Left lung (tissue), 10 donors: ENCODE results near the gene TMEM30A. TPM values are rescaled to one million over a fixed set of nuclear protein-coding genes. Genes with fewer than 3 reads are reported as not detected.
A peak's percentile ranks its signal among the peaks of the same experiment; 100 is the strongest.

Source experiments
- ATAC-seq: fragments of 200-7000 bp; cut with Tn5 transposase; one replicate; pipeline ENCODE4 v1.9.1; 2020; ENCODE audit warnings: moderate library complexity
- DNase-seq, 4 donors: peaks; one replicate each; pipeline ENCODE4 v3.0.0-alpha.2; 2013 to 2020
- H3K27ac ChIP-seq, 2 donors: fragments of 200-600 bp; sonication (generic) in 1 of 2; one replicate each; pipeline versions ENCODE4 v1.5.0 to v1.8.0; 2020 to 2021
- H3K27me3 ChIP-seq, 2 donors: fragments of 200-600 bp; sonication (generic) in 1 of 2; one replicate each; pipeline versions ENCODE4 v1.5.0 to v1.8.0; 2020 to 2021
- H3K36me3 ChIP-seq, 2 donors: fragments of 200-600 bp; sonication (generic) in 1 of 2; one replicate each; pipeline versions ENCODE4 v1.5.0 to v1.8.0; 2020 to 2021
- H3K4me1 ChIP-seq, 2 donors: fragments of 200-600 bp; one replicate each; pipeline ENCODE4 v1.8.0; 2021
- H3K4me3 ChIP-seq, 2 donors: fragments of 200-600 bp; sonication (generic) in 1 of 2; one replicate each; pipeline versions ENCODE4 v1.5.0 to v1.8.0; 2020 to 2021; ENCODE audit warnings: mild to moderate bottlenecking in 1 of 2
- H3K9me3 ChIP-seq, 2 donors: fragments of 200-600 bp; sonication (generic) in 1 of 2; one replicate each; pipeline versions ENCODE4 v1.5.0 to v1.8.0; 2020 to 2021
- intact Hi-C, 2 donors: fragments of 100-400 bp; cut with DNase I; formaldehyde crosslinking; loops; one replicate each; pipeline versions ENCODE4 v1.11.2 to v1.14.2; 2022
- polyA plus RNA-seq, 6 donors: library from polyadenylated mRNA; unstranded; fragments of 120-200 nt; gene quantifications; one replicate each; pipeline ENCODE4 v1.2.1, GENCODE V29; 2013; ENCODE audit not compliant: insufficient read length in 6 of 6
- total RNA-seq, 2 donors: library from RNA; stranded (reverse); fragmentation: NEBNext Ultra II Directional; extraction: Animal tissue kit (Norgen Biotek cat#: 25700); gene quantifications; one replicate each; pipeline ENCODE4 v1.2.1, GENCODE V29; 2021
- TF ChIP-seq, protein P1 (sequence below), 2 donors: fragments of 200-600 bp; sonication (generic) in 1 of 2; IDR thresholded peaks; one replicate each; pipeline versions ENCODE4 v1.5.0 to v1.8.0; 2021; ENCODE audit warnings: antibody characterized with exemption in 2 of 2
- donor health status: DM: no; HTN: yes; CAD: no.
- donor health status: DM: no; HTN: no; CAD: no.

Gene TMEM30A
- total and polyA plus RNA-seq, 8 donors: 135 to 193 (median 160) TPM

DNA sequence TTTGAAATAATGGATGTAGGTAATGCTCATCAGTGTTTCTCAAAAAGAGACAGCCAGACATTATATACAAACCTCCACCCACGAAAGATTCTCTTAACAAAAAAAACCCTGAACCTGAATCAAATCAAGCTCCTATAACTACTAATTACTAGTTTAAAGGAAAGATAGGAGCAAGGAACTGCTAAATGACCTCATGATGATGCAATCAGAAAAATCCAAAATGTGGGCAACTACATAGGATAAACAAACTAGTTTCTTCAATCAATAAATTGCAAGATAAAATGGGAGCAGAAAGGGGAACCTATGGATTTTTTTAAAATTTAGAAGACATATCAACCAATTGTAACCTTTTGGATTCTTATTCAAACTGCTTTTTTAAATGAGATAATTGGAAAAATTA lies 43.2 kb upstream of the TMEM30A start:
- no peaks in the 10 kb centered on the region for H3K36me3 ChIP-seq
- no peak for DNase-seq
- intact Hi-C loops: no loop called here
- no peak for ATAC-seq
- TF ChIP-seq, protein P1, sequence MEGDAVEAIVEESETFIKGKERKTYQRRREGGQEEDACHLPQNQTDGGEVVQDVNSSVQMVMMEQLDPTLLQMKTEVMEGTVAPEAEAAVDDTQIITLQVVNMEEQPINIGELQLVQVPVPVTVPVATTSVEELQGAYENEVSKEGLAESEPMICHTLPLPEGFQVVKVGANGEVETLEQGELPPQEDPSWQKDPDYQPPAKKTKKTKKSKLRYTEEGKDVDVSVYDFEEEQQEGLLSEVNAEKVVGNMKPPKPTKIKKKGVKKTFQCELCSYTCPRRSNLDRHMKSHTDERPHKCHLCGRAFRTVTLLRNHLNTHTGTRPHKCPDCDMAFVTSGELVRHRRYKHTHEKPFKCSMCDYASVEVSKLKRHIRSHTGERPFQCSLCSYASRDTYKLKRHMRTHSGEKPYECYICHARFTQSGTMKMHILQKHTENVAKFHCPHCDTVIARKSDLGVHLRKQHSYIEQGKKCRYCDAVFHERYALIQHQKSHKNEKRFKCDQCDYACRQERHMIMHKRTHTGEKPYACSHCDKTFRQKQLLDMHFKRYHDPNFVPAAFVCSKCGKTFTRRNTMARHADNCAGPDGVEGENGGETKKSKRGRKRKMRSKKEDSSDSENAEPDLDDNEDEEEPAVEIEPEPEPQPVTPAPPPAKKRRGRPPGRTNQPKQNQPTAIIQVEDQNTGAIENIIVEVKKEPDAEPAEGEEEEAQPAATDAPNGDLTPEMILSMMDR (IDR thresholded peaks at IDR 0.05): no peak
- no peaks in the 10 kb centered on the region for H3K27me3 ChIP-seq
- H3K9me3 ChIP-seq: no peaks in the 10 kb centered on the region
- no peak overlapping the region for H3K4me3 ChIP-seq
- H3K4me1 ChIP-seq: no peaks in the 10 kb centered on the region
- H3K27ac ChIP-seq: no peak overlapping the region

DNA sequence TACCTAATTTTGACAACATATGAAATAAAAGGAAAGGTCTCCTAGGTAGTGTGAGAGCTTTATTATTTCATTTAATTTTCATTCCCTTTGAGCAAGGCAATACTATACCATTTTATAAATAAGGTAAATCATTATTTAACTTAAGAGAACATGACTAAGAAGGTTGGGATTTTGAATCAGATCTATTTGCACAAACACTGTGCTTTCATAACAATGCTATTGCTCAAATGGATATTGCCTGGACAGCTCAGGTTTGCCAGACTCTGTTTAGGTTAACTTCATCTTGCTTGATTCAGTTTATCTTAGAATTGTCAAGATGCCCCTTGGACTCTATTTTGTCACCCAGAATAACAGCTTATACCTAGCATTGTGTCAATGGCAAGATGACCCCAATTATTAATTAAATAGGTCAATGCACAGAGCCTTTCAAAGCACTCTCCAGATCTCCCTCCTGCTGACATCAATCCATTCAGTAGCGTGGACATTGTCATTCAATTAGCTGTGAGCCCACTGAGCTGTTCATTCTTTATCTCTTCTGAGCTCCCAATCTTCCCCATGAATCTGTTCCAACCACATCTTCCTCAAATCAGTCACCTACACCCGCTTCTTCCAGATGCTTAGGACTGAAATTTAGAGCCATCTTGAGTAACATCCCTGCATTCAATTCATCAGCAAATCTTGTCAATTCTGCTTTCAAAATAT lies 42.1 kb upstream of the TMEM30A start:
- H3K36me3 ChIP-seq: no peaks in the 10 kb centered on the region
- DNase-seq (no peak), ATAC-seq (no peak)
- H3K27me3 ChIP-seq: no peaks in the 10 kb centered on the region
- H3K4me1 ChIP-seq: no peaks in the 10 kb centered on the region
- H3K9me3 ChIP-seq: no peaks in the 10 kb centered on the region
- H3K27ac ChIP-seq: no peak overlapping the region
- H3K4me3 ChIP-seq: no peak overlapping the region
- intact Hi-C loops: no loop called here
- TF ChIP-seq, protein P1 (IDR thresholded peaks at IDR 0.05): no peak

DNA sequence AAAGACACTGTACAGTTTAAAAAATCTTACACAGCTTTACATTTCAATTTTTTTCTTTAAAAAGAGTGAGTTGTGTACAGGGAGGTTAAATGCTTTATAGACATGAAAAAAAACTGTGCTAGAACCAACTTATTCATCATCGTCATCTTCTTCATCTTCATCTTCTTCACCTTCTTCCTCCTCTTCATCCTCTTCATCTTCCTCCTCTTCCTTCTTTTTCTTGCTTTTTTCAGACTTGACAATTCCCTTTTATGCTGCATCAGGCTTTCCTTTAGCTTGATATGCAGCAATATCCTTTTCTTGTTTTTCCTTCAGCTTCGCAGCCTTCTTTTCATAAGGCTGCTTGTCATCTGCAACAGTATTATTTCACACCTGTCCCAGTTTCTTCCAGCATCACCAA lies 34.3 kb upstream of the TMEM30A start:
- Histone ChIP-seq H3K27ac (no peak overlapping the region), H3K27me3 (no peaks in the 10 kb centered on the region), H3K4me3 (no peak overlapping the region), H3K9me3 (no peaks in the 10 kb centered on the region), H3K36me3 (no peaks in the 10 kb centered on the region), H3K4me1 (no peaks in the 10 kb centered on the region)
- intact Hi-C loops: no loop called here
- DNase-seq (no peak), ATAC-seq (no peak)
- TF ChIP-seq, protein P1 (IDR thresholded peaks at IDR 0.05): no peak

DNA sequence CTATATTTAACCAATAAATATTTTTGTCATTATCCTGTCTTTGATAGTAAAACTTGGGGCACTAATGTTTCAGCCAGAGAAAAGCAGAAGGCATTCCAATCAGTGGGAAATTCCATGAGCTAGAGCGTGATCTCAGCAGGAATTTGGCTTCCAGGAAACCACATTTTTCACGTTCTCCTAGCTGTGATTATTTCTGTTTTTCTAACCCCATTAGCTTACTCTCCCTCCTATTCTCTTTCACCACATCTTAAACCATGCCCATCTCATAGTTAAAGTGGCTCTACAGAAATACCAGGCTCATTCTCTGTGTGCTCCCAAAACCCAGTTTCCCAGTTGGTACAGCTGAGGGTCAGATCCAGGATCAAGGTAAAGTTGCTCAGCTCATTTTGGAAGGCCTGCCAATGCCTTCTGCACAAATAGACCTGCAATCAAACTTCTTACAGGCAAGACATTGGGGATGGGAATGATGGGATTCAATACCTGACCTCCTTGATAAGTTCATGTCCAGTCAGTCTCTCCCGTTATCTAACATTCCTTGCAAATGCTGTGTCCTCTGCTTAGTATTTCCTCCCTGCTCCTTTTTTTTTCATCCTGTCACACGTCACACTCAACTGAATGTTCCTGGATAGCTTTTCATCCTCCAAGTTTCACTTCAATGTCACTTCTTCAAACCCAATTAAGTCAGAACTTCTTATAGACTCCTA lies 33.1 kb upstream of the TMEM30A start:
- intact Hi-C loops: no loop called here

DNA sequence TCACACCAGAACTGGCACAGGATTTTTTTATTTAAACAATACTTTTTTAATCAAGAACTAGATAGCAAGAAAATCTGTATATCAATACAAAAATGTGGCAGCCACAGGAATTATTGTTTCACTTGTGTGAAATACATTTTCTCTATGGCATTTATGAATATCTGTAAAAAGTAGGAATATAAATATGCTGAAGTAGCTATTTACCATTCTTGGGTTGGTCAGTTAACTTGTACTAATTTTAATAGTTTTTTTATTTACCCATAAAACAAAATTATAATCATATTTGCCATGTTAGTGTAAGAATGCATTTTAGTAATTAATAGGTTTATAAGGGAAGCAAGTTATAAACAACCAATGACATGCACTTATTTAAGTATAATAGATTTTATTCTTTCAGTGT lies 31.4 kb upstream of the TMEM30A start:
- intact Hi-C loops: no loop called here
- ATAC-seq: no peak
- no peaks in the 10 kb centered on the region for H3K36me3 ChIP-seq

More for the DNA sequence above, 33.1 kb upstream of the TMEM30A start:
- H3K9me3 ChIP-seq: no peaks in the 10 kb centered on the region
- H3K27ac ChIP-seq: no peak overlapping the region
- H3K4me3 ChIP-seq: no peak overlapping the region
- DNase-seq (peak in 1 of 4 donors; percentile 52), ATAC-seq (no peak)
- no peaks in the 10 kb centered on the region for H3K36me3 ChIP-seq
- TF ChIP-seq, protein P1 (IDR thresholded peaks at IDR 0.05): no peak
- H3K27me3 ChIP-seq: no peaks in the 10 kb centered on the region
- H3K4me1 ChIP-seq: no peaks in the 10 kb centered on the region

More for the DNA sequence above, 31.4 kb upstream of the TMEM30A start:
- no peak for DNase-seq
- Histone ChIP-seq H3K9me3 (no peaks in the 10 kb centered on the region), H3K4me3 (no peak overlapping the region), H3K27ac (no peak overlapping the region), H3K4me1 (no peaks in the 10 kb centered on the region), H3K27me3 (no peaks in the 10 kb centered on the region)
- TF ChIP-seq, protein P1 (IDR thresholded peaks at IDR 0.05): no peak
